GM12874 (cell line): ENCODE data around the gene SEMA3F.

Source experiments
- TF ChIP-seq, protein P1 (sequence below): IDR thresholded peaks from 2 replicates; pipeline ENCODE4 v1.5.1; 2011; ENCODE audit warnings: low read depth, mild to moderate bottlenecking, control low read depth, low read length, moderate library complexity; ENCODE audit not compliant: insufficient read depth

Gene SEMA3F

DNA sequence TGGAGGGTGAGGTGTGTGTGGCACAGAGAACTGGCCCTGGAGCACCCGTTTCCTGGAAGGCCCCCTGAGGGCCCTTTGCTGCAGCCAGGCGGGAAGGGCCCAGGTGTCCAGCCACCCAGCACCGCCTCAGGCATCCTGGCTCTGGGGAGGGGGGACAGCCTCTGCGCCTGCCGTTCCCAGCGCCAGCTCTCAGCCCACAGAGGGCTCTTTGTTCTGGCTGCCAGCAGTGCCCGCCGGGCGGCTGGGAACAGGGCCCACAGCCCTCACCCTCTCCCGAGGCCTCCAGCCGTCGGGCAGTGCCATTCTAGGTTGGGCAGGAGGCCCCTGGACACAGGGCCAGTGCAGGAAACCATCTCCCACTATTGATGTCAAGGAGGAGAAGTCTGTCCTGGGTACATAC lies 58.2 kb downstream of the SEMA3F start:
- TF ChIP-seq, protein P1, sequence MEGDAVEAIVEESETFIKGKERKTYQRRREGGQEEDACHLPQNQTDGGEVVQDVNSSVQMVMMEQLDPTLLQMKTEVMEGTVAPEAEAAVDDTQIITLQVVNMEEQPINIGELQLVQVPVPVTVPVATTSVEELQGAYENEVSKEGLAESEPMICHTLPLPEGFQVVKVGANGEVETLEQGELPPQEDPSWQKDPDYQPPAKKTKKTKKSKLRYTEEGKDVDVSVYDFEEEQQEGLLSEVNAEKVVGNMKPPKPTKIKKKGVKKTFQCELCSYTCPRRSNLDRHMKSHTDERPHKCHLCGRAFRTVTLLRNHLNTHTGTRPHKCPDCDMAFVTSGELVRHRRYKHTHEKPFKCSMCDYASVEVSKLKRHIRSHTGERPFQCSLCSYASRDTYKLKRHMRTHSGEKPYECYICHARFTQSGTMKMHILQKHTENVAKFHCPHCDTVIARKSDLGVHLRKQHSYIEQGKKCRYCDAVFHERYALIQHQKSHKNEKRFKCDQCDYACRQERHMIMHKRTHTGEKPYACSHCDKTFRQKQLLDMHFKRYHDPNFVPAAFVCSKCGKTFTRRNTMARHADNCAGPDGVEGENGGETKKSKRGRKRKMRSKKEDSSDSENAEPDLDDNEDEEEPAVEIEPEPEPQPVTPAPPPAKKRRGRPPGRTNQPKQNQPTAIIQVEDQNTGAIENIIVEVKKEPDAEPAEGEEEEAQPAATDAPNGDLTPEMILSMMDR: no peak

DNA sequence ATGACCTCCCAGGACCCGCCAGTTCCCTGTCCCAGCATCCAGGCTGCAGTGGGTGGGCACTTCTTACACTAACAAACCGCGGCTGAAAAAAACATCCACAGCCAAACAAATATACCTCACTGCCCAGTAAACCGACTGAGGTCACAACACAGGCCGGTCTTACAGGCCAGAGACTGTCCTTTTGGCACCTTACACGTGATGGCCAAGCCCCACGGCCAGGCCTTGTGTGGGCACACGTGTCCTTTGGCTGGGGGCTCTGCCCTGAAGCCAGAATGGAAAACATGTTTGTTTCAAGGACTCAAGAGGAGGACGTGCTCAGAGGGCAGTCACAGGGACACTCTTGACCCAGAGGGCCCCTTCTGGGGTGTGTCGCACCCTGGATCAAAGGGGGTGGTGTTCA lies 59.7 kb downstream of the SEMA3F start:
- TF ChIP-seq, protein P1: no peak

DNA sequence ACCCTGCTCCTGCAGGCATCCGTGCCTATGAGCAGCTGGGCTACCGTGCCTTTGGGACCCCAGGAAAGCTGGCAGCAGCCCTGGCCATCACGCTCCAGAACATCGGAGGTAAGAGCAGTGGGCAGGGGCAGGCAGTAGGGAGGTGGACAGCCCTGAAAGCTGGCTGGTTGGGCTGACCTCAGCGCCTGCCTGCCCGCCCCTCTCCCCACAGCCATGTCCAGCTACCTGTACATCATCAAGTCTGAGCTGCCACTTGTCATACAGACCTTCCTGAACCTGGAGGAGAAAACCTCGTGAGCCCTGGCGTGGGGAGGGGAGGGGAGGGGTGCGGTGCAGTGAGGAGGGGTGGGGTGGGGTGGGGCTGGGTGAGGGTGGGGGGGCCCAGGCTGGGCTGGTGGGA lies 60.4 kb downstream of the SEMA3F start:
- TF ChIP-seq, protein P1: no peak

DNA sequence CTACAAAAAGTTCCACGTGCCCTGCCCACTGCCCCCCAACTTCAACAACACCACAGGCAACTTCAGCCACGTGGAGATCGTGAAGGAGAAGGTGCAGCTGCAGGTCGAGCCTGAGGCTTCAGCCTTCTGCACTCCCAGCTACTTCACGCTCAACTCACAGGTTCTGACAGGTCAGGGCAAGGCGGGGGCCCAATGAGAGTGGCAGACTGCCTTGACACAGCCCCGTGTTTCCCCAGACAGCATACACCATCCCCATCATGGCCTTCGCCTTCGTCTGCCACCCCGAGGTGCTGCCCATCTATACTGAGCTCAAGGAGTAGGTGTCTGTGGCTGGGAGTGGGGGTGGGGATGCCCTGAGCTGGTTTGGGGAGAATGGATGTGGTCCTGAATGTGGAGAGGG lies 62.6 kb downstream of the SEMA3F start:
- TF ChIP-seq, protein P1: no peak

DNA sequence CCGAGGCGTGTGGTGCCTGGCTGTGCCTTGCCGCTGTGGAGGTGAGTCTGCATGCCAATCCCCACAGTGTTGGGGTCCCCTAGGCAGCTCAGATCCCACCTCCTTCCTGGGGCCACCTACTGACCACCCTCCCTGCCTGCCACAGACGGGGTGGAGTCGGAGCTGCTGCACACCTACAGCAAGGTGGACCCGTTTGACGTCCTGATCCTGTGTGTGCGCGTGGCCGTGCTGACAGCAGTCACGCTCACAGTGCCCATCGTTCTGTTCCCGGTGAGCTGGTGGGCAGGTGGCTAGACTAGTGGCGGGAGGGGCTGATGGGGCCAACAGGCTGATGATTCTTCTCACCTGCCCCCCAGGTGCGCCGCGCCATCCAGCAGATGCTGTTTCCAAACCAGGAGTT lies 63.3 kb downstream of the SEMA3F start:
- TF ChIP-seq, protein P1: no peak

DNA sequence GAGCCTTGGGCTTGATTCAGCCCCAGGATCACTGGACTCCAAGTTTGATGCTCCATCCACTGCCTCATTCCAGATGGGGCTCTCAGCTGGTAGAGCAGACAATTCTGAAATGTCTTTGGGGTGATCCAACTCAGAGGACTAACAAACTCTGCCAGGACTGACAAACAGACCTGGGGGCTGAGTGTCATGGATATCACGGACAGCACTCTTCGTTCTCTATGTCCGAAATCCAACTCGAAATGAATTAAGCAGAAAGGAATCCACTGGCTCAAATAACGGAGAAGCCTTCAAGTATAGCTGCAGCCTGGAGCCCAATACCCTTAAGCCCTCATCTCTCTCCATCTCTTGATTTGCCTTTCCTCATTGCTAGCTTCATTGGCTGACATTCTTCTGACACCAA lies 64.2 kb downstream of the SEMA3F start:
- TF ChIP-seq, protein P1: no peak

DNA sequence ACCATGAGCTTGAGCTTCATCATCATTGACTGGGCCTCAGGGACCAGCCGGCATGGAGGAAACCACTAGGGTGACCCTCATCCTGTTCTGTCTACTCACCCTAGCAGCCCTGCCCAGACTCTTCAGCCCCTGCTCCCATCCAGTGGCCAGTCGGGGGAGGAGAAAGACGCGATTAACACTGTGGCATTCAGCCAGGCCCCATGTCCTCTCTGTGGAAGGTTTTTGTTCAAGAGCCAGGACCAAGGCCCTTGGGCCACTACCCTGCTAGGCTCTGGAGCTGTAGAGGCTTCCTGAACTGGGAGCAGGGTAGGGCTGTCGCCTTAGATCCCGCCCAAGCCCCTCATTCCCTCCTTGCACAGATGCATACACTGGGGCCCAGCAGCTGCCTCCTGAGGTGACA lies 65.0 kb downstream of the SEMA3F start:
- TF ChIP-seq, protein P1: no peak

DNA sequence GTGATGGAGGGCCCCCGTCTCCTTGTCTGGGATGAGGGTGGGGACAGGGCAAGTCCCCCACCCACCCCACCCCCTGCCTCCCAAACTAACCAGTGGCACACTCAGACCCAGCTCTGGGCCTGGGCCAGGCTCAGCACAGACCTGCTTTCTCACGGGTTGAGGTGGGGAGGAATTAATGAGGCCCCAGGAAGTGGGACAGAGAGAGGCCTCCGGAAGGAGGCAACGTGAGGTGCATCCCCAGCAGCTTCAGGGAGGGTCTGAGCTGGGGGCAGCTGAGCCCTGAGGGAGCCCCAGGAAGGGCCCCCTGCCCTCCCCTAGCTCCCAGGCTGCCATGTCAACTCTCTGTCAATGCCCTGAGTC lies 65.9 kb downstream of the SEMA3F start:
- TF ChIP-seq, protein P1: no peak
